KG1 (cell line): Measurements from ENCODE around the gene RBM39.
"Not testable (repeated sequence)": the region's sequence is repeated elsewhere in the genome, so short reads cannot be mapped to it uniquely, and the experiment has no call there.

Experiments
- DNase-seq: peaks from one replicate; lab custom pipeline; 2025; lab: John Stamatoyannopoulos, UW

The RBM39 gene

DNA sequence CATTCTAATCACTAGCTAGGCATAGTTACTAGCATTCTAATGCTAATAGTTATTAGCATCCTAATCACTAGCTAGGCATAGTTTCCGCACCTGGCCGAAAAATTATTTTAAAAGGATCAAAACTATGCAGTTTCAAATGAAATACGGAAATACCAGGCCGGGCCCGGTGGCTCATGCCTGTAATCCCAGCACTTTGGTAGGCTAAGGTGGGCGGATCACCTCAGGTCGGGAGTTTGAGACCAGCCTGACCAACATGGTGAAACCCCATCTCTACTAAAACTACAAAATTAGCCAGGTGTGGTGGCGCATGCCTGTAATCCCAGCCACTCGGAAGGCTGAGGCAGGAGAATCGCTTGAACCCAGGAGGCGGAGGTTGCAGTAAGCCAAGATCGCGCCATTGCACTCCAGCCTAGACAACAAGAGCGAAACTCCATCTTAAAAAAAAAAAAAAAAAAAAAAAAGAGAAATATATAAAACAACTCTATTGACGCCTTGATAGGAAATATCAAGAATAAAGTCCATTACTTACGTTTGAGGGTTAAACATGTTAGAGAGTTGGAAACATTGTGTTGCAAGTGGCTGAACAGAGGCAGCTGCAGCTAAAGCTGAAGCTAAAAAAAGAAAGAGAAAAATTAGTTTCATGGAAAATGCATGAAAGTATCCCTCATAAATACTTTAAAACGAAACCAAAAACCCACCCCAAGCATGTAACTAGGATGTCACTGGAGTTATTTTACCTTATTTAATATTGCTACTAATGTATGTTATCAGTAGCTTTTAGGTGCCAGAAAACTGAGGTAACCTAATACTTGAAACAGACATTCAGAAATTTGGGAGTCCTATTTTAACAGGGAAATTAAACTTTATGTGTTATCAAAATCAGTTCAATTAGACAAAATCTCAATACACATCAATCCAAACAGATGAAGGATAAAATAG lies 35.2 kb downstream of the RBM39 start:
- DNase-seq: not testable (repeated sequence)

DNA sequence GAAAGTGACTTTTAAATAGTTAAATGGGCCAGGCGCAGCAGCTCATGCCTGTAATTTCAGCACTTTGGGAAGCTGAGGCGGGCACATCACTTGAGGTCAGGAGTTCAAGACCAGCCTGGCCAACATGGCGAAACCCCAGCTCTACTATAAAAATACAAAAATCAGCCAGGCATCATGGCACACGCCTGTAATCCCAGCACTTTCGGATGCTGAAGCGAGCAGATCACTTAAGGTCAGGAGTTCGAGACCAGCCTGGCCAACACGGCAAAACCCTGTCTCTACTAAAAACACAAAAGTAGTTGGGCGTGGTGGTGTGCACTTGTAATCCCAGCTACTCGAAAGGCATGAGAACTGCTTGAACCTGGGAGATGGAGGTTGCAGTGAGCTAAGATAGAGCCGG lies 36.2 kb downstream of the RBM39 start:
- DNase-seq: not testable (repeated sequence)

DNA sequence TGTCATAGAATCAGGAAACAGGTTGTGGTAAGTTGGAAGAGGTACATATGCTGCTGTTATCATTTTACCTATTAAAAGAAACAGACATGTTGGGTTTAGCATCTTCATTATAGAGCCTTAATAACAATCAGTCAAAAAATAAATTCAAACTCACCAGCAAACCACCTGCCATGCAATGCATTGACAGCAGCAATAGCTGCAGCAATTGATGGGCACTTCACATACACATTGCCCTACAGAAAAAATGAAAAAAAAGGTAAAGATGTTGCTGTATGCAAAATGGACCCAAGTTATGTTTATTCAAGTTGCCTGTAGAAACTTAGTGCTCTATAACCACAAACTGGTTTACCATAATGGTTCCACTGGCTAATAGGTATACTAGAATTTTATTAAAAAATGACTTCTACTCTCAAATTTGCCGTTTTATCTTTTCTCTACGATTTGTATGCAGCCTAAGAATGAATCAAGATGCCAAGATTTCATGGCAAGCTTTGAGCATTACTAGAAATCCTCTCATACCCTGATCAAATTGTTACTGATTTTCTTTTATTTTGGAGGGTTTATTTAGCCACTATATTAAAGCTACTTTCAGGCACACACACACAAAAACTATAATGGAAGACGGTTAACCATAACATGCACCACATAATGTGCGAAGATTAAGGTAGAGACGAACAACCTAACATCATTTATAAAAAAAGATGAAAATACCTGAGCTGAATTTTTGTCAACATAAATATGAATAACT lies 37.4 kb downstream of the RBM39 start:
- DNase-seq: no peak

DNA sequence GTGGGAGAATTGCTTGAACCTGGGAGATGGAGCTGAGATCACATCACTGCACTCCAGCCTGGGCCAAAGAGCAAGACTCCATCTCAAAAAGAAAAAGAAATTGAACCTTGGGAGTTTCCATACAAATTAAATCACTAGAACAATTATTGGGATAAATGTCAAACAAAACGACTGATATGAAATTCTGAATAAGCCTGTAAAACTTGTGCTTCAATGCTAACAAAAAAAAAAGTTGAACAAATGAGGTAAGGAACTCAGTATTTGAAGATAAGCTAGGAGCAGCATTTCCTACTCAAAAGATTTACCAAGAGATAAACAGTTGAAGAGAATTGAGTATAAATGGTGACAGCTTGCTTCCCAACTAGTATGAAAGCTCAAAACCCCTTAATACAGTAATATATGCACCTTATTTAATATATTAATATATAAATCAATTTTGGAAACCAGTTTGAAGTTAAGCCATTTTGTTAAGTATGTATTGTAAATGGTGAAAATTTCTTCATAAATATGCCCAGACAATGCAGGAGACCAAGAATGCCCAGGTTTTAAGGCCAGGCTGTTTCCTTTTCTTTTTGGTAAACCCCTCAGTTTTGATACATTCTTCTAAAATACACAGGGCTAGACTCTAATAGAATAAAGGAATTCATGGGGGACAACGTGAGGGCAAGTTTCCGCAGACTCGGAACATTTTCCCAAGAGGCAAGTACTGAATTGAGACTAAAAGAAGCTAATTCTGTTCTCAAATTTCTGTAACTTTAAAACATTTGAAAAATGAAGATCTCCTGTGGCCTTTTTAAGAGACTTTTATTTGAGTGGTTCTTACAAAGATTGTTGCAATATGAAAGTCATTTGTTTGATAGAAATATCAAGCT lies 39.0 kb downstream of the RBM39 start:
- DNase-seq: no peak

DNA sequence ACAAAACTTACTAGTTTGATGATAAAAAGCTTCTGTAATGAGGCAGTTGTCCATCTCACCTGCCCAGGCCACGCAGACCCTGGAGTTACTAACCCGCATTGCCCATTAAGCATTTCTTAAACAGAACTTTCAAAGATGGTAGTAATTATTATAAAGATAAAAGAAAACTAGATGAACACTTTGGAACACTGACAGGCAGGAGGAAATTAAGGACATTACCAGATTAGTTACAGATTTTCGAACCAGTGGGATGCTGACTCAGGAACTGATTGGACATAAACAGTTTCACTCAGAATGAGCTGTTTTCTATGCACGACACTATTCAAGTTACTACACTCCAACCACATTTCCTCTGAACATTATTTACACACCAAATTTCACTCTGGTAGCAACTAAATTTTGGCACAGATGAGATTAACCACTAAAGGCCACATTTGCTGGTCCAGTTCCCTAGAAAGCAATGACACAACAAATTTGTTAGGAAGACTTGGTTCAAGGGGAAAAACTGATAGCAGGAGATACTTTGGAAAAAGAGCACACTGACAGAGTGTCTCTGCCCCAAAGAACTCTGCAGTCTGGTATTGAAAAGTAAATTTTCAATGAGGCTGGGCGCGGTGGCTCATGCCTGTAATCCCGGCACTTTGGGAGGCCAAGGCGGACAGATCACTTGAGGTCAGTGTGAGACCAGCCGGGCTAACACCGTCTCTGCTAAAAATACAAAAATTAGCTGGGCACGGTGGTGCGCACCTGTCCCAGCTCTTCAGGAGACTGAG lies 39.8 kb downstream of the RBM39 start:
- DNase-seq: no peak

DNA sequence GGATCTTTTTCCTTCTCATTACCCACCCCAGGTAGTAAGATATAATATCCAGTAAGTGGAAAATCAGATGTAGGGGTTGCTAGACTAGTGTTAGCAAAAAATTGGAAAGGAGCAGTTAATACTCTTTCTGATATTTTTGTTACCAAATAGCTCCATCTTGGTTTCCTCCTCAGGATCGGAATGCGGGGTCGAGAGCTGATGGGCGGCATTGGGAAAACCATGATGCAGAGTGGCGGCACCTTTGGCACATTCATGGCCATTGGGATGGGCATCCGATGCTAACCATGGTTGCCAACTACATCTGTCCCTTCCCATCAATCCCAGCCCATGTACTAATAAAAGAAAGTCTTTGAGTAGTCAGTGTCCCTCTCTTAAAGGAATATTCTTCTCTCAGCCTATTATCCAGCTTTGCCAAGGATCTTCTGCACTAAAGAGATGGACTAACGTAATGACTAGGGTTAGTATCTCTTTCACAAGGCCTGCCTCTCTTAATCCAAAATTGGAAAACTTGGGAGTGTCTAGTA lies 41.4 kb downstream of the RBM39 start:
- DNase-seq: no peak

DNA sequence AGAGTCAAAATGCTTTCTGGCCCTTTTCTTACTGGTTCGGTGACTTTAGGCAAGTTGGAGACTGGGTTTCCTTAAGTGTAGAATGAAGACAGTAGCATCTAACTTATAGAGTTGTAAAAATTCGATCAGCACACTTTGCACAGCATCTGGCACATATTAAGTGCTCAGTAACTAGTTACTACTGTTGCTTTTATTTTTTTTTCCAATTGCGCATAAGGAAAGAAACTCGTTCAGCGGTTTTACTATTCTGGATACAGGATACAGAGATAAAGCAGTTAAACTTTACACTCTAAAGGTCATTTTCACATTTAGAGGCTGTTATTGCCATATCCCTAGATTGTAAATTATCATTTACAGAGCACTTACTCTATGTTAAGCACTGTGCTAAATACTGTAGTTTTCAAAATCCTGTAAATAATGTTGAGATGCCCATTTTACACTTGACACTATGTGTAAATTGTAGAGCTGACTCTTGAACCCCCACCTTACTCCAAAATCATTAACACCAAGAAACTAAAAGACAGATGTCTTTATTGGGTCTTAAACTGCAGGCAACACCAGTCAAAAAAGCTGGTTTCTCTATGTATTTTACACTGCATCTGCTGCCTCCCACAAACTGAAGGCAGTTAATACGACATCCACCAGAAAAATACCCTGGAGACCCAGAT lies 42.0 kb downstream of the RBM39 start:
- DNase-seq: no peak

DNA sequence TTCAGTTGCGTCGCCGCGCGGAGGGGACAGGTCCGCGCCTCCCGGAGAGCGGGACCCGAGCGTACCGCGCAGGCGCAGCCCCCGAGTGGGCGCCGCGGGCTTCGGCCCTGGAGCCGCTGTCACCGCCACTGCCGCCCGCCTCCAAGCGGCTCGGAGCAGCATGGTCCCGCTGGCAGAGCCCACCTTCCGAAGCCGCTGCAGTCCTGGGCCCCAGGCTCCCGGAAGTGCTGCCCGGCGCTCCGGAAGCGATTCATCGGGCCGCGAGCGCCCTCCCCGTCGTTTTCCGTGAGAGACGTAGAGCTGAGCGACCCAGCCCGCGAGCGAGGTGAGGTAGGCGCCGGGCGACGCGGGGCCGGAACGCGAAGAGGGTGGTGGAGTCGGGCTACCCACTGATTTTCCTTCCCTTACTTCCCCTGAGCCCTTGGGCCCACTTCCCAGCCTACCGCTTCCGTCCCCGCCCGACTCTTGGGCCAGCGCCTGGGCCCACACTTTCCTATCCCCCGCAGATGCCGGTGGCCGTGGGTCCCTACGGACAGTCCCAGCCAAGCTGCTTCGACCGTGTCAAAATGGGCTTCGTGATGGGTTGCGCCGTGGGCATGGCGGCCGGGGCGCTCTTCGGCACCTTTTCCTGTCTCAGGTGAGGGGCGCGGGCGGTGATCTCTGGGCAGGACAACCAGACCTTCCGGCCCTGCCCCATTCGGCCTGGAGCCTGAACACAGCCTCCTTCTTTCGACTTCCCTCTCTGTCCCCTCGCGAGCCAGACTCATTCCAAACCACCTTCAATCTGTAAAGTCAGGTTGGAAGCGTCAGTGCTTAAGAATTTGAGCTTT lies 42.7 kb downstream of the RBM39 start, which contains the start of the genes NFS1 and ROMO1:
Gene NFS1, minus strand, starts transcription at position 226 of the 830 bp plus-strand sequence. Its CDS starts 64 bp downstream, at position 162.
Gene ROMO1, plus strand, starts transcription at position 279 of the 830 bp plus-strand sequence. Its CDS starts 228 bp downstream, at position 507.
- DNase-seq: peak; percentile 74

DNA sequence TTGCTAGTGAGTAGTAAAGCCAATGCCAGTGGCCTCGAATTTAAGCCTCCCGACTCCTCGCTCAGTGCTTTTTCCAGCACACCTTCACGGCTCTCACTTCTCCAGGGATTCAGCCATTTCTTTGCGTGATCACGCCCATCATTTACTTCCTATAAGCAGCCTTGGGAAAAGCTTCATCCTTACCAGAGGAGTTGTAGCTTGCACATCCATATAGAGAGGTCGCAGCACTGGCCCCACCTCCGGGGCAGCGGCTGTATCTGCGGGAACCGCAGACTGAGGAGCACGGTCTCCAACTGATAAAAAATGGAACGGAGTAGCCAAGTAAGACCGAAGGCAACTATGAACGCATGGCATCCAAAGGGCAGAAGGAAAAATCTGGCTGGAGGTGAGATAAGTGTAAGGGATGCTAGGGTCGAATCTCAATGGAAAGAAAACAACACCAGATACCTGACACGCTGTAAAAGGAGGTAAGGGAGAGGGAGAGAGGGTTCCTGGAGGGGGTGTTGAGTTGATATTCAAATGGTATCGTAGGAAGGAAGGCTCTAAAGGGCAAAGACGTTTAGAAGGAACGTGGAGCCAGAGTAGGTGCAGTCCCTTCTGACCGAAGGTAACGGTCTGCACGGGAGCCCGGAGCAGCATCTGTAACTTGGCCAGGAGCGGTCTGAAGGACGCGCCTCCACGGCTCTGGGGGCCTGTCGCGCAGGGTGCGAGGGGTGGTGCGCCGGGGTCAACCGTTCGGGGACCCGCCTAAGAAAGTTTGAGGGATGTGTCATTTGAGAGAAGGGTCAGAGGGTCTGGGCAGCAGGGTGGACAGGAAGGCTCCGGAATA lies 43.5 kb downstream of the RBM39 start:
- no peak for DNase-seq

DNA sequence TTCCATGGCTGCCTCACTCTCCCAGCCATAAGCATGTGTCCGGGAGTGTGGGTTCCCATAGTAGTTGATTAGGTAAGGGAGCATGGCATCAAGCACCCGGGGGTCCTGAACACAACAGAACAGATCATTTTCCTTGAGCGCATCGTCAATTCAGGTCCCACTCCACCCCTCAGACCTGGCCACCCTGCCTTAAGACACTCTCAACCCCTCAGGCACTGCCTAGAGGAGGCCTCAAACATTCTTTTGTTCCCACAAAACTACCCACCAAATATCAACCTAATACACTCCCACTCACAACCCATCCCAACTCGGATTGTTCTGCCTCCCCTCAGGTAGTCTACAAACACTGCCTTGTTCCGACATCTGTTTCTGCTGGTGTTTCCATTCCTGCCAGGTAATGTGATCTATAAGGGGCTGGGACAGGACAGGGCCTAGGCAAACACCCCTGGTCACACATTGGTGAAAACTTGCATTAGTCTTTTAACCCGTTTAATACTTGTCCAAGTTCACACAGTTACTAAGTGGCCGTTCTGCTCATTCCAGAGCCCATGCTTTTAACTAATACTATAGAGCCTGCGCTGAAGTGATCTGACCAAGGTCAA lies 44.3 kb downstream of the RBM39 start:
- DNase-seq: no peak

DNA sequence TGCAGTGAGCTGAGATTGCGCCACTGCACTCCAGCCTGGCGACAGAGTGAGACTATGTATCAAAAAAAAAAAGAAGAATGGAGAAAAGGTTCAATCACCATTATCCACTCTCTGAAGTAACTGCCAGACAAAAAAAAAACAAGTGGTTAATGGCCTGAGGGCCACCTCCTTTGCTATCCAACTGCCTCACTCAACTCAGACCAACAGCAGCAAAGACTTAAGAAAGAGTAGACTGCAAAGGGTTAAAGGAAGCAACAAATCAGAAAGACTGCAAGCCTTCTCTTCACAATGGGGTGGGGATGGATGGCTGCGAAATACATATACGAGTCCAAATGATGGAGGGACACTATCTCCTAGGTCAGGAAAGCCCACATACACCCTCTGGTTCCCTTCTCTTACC lies 46.1 kb downstream of the RBM39 start:
- no peak for DNase-seq

DNA sequence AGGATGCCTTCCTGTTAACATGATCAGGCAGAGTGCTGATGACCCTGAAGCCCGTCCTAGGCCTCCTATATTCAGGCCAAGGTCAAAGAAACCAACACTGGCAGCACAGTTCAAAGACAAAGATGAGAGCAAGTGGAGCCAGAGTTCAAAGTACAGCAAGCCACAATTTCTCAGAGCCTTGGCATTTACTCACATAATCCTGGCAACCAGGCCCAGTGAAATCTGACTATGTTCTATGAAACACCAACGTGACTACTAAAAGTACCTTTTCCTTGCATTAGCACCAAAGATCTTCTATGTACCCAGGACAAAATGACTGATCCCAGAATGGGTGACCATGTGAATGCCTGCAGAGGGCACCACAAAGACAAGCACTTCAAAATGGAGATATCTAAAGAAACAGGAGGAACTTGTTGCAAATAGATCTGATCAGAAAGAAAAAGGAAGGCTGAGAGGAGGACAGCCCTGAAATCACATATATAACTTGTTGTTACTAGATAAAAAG lies 46.8 kb downstream of the RBM39 start:
- no peak for DNase-seq

DNA sequence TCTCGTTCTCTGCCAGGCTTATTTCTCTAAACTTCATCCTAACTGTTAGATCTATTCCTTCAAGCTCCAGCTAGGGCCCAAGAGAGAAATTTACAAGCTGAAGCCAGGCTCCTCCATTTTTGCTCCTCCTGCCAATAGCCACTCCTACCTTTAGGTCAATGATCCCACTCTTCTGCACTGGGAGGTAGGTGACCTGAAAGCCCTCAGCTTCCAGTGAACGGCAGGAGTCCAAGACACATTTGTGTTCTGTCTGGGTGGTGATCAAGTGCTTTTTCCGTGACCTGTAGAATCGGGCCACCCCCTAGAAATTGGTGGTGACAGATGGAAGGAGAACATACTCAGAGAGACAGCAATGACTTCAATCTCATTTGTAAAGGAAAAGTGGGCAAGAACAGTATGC lies 51.8 kb downstream of the RBM39 start:
- DNase-seq: no peak

DNA sequence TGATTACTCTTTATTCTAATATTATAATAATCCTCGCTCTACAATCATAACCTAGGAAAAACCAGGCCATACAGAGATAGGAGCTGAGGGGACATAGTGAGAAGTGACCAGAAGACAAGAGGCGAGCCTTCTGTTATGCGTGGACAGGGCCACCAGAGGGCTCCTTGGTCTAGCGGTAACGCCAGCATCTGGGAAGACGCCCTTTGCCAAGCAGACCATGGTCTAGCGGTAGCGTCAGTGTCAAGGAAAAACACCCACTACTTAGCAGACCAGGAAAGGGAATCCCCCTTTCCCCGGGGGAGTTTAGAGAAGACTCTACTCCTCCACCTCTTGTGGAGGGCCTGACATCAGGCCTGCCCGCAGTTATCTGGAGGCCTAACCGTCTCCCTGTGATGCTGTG lies 55.2 kb downstream of the RBM39 start:
- DNase-seq: not testable (repeated sequence)

DNA sequence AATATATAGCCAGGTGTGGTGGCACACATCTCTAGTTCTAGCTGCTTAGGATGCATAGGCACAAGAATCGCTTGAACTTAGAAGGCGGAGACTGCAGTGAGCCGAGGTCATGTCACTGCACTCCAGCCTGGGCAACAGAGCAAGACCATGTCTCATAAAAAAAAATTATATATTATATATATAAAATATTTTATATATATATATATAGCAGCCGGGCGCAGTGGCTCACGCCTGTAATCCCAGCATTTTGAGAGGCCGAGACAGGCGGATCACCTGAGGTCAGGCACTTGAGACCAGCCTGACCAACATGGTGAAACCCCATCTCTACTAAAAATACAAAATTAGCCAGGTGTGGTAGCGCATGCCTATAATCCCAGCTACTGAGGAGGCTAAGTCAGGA lies 56.7 kb downstream of the RBM39 start:
- not testable (repeated sequence) for DNase-seq

DNA sequence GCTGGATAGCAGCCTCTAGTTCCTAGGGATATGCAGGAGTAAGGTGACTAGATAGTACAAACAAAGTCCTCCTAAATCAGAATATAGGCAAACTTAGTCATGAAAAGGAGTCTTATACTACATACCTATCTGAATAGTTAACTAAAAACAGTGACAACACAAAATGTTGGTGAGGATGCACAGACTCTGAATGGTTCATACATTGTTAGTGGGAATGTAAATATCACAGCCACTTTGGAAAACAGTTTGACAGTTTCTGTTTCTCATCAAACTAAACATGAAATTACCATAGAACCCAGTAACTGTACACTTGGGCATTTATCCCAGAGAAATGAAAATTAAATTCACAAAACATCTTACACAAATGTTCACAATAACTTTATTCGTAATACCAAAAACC lies 60.1 kb downstream of the RBM39 start:
- DNase-seq: no peak

DNA sequence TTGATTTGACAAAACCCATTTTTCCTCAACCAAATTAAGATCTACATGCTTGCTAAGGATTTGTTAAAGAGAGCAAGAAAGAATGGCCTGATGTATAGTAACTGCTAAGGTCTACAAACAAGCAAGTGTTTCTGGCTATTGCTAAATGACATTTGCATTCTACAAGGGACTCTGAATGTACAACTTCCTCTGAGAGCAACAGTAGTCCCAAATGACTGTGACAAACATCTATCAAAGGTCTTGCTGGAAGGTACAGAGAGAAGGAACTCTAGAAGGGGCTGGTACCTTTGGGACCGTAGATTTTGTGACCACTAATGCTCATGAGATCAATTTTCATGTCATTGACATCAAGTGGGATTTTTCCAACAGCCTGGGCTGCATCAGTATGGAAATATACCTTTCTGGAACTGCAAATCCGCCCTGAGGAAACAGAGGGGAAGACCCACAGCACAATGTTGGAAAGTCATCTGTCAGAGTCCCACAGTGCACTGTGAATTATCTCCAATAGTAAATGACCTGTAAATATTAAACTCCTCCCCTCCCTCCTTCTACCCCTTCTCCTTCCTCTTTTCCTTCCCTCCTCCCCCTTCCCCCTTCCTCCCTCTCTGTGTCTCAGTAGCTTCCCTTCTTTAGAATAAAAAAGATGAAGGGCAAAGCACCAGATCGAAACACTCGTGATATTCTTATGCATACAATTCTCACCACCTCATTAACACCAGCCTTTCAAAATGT lies 61.4 kb downstream of the RBM39 start:
- DNase-seq: no peak
